Hypothalamus (tissue), 51 donors: ENCODE data around the gene SLC44A1.

ENCODE experiments used
- DNase-seq, 51 donors: peaks; one replicate each; lab custom pipeline; 2025; lab: John Stamatoyannopoulos, UW

Gene SLC44A1

GRCh38 chr9:105419816-105420597 lies 175.6 kb downstream of the SLC44A1 start:
- DNase-seq = peak in 1 of 51 donors; percentile 13

- no peak for DNase-seq
Observed at GRCh38 chr9:105421154-105421553, 176.7 kb downstream of the SLC44A1 start.

- DNase-seq = no peak
Observed at GRCh38 chr9:105421864-105422263, 177.4 kb downstream of the SLC44A1 start.

DNA sequence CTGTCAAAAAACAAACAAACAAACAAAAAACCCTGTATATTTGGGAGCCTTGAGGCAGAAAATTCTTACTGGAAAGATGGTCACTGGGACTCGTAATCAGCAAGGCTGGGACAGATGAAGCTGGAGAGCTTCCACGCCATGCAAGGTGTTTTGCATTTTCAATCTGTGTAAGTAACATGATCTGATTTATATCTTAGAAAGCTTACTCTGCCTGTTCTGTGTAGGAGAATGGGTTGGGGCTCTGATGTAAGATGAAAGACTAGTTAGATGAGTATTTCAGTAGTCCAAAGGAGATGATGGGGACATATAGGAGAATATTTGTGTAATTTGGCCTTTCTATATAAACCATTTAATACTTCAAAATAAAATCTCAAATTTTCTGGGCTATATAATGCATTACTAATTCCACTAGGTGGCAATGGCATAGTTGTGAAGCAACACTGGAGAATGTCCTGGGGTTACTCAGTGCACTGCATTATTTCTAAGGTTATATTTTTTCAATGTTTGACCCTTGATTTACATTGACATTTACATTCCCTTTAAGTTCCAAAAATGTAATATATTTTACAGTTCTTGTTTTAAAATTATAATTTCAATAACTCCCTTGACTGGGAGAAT lies 181.5 kb downstream of the SLC44A1 start:
- no peak for DNase-seq

DNA sequence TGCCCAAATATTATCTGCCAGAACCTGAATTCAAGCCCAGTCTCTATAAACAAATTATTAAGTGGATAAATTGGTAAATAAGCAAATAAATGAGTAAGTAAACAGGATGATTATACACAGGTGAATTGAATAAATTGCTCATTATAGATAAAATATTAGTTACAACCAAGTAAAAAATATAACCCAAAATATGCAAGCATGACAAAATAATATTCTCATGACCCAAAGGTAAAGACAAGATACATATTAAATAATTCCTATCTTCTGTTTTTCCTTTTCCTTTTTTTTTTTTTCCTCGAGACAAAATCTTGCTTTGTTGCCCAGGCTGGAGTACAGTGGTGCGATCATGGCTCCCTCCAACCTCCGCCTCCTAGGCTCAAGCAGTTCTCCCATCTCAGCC lies 182.2 kb downstream of the SLC44A1 start:
- no peak for DNase-seq

GRCh38 chr9:105431424-105432246 lies 187.2 kb downstream of the SLC44A1 start:
- DNase-seq = no peak

GRCh38 chr9:105432247-105432842 lies 187.9 kb downstream of the SLC44A1 start:
- no peak for DNase-seq

GRCh38 chr9:105435453-105435852 lies 191.0 kb downstream of the SLC44A1 start:
- no peak for DNase-seq

DNA sequence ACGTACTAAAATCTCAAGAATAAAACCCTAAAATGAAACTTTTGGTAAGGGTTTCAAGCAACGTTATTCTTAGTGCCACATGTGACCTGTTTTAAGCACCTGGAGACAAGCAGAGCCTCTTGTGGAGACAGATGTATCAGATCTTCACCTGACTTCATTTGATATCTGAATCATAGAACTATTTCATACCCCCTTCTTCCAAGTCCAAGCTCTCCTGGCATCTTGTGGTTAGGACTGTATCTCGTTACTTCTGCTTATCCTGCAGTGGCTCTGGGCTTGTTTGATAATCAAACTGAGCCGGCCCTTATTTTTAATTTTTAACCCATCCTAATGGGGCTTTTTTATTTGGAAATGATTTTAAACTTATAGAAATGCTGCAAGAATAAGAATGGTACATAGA lies 192.3 kb downstream of the SLC44A1 start:
- no peak for DNase-seq

DNA sequence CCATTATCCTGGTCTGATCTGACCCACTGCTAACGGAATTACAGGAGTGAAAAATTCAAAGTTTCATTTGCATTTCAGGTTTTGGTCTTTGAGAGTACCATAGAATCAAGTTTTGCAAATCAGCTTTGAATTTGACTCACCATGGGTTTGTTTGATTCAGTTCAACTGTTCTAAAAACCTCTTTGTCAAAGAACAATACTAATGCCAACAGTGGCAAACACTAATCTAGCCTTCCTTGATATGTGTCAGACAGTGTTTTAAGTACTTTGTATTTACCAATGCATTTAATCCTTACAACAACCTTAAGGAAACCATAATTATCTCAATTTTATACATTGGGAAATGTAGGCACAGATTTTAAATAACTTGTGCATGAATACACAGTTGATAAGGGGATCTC lies 193.3 kb downstream of the SLC44A1 start:
- DNase-seq = no peak

- DNase-seq = no peak
Observed at GRCh38 chr9:105438141-105438806, 193.8 kb downstream of the SLC44A1 start.

DNA sequence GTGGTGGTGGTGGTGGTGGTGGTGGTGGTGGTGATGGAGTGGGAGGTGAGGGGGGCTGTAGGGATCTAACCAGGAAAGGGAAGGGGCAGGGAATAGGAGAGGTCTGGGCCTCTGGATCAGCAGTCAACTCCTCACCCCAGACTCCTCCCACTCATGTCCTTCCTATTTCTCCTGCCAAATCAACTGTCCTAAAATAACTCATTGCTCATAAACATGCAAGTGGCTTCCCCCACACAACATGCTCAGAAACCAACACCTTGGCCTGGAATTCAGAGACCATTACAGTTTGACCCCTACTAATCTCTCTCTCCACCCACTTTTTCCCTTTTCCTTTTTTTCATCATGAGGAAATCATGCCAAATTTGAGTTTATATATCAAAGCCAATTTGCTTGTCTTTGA lies 195.0 kb downstream of the SLC44A1 start:
- no peak for DNase-seq

DNA sequence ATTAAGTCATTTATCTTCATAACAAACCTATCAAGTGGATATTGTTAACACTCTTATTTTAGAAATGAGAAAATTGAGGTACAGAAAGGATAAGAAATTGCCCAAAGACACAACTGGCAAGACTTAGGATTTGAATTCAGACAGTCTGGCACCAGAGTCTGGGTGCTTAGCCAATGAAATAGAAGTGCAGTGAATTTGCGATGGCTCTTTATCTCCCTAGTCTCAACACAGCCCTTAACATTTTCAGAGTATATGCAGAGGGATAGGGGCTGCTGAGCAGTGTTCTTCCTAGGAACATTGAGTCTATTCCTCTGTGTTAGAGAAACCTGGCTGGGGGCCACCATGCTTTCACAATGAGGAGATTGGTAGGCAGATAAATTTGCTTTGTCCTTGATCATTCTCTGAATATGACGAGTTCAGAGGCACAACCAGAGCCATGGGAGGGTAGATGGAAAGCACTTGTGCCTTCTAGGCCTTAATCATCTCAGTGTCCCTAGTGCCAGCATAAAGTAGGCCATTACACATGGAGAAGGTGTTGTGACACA lies 197.2 kb downstream of the SLC44A1 start:
- DNase-seq = peak in 1 of 51 donors; percentile 12

DNA sequence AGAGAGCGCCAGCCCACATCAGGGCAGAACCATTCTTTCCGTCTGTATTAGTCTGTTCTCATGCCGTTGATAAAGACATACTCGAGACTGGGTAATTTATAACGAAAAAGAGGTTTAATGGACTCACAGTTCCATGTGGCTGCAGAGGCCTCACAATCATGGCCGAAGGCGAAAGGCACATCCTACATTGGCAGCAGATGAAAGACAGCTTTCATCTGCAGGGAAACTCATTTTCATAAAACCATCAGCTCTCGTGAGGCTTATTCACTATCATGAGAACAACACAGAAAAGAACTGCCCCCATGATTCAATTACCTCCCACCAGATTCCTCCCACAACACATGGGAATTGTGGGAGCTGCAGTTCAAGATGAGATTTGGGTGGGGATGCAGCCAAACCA lies 198.7 kb downstream of the SLC44A1 start:
- DNase-seq = peak in 1 of 51 donors; percentile 12

- DNase-seq = no peak
Observed at GRCh38 chr9:105444130-105444529, 199.7 kb downstream of the SLC44A1 start.

GRCh38 chr9:105445203-105445881 lies 200.9 kb downstream of the SLC44A1 start:
- DNase-seq = peak in 11 of 51 donors; percentile 15 to 48 (median 25)

GRCh38 chr9:105447386-105447813 lies 202.9 kb downstream of the SLC44A1 start:
- DNase-seq = peak in 1 of 51 donors; percentile 80

- peak; percentile 50 to 96 (median 88) for DNase-seq
Observed at GRCh38 chr9:105447814-105448812, 203.7 kb downstream of the SLC44A1 start, which contains the start of gene FSD1L. FSD1L (plus strand) TSS chr9:105448034; CDS start chr9:105448221, 187 bp downstream.
